Mucosa of descending colon (tissue), 3 donors: ENCODE measurements around the gene AOC3. TPM values are rescaled to one million over a fixed set of nuclear protein-coding genes. Genes with fewer than 3 reads are reported as not detected.

Experiments
- ATAC-seq: fragments of 200-7000 bp; cut with Tn5 transposase; one replicate; pipeline ENCODE4 v1.9.1; 2020; ENCODE audit warnings: mild to moderate bottlenecking, moderate library complexity
- DNase-seq, 3 donors: peaks; one replicate each; pipeline ENCODE4 v3.0.0-alpha.2; 2020
- H3K36me3 ChIP-seq: fragments of 200-600 bp; one replicate; pipeline ENCODE4 v1.8.0; 2021; ENCODE audit warnings: low read depth, mild to moderate bottlenecking
- H3K4me1 ChIP-seq: fragments of 200-600 bp; one replicate; pipeline ENCODE4 v1.8.0; 2021; ENCODE audit warnings: low read depth, mild to moderate bottlenecking
- H3K4me3 ChIP-seq: fragments of 200-600 bp; one replicate; pipeline ENCODE4 v1.8.0; 2021; ENCODE audit warnings: mild to moderate bottlenecking
- H3K9me3 ChIP-seq: fragments of 200-600 bp; one replicate; pipeline ENCODE4 v1.8.0; 2021; ENCODE audit warnings: mild to moderate bottlenecking
- CTCF ChIP-seq: fragments of 200-600 bp; IDR thresholded peaks from one replicate; pipeline ENCODE4 v1.8.0; 2022; ENCODE audit warnings: antibody characterized with exemption, mild to moderate bottlenecking
- intact Hi-C, 2 donors: fragments of 100-400 bp; cut with DNase I in 1 of 2; cut with micrococcal nuclease in 1 of 2; formaldehyde crosslinking; loops; one replicate each; pipeline versions ENCODE4 v1.11.0 to v1.11.1; 2022; cut with DNase I, micrococcal nuclease
- microRNA-seq: library from miRNA; unstranded; fragments of <30 nt; microRNA quantifications from one replicate; pipeline ENCODE4, GENCODE V29; 2019
- total RNA-seq, 3 donors: library from RNA; stranded (reverse); fragmentation: NEBNext Ultra II Directional in 2 of 3; extraction: Animal tissue kit (Norgen Biotek cat#: 25700) in 2 of 3; gene quantifications; one replicate each; pipeline versions ENCODE4 v1.2.1 to v1.2.4, GENCODE V29; 2021 to 2023
- donor health status: DM: no; HTN: no; CAD: no; lungs with moderate emphysema.
- donor health status: DM: no; HTN: no; CAD: no.
- donor health status: DM: no; HTN: yes; CAD: no.

Gene AOC3
- total RNA-seq, 3 donors from 2014 or later = 10.6 to 175 (median 25.4) TPM

GRCh38 chr17:42906772-42907446 lies 55.9 kb downstream of the AOC3 start:
- DNase-seq (no peak), ATAC-seq (no peak)
- no peaks in the 10 kb centered on the region for H3K9me3 ChIP-seq
- no peak for TF ChIP-seq CTCF
- no peaks in the 10 kb centered on the region for H3K36me3 ChIP-seq
- intact Hi-C loops = no loop called here
- no peak overlapping the region for H3K4me3 ChIP-seq
- no peaks in the 10 kb centered on the region for H3K4me1 ChIP-seq

Small RNAs within 50 kb of the gene (microRNA-seq; reads per million reads assigned to microRNA genes)
- 0.93 reads per million for gene MIR6781

Other genes starting within 250 kb of the AOC3 start
- gene RETREG3, start 241.8 kb upstream of the AOC3 start, total RNA-seq = 10 to 100 TPM; 56.4 to 72.2 (median 67.1) TPM
- 10 to 100 TPM; 17.2 to 42.6 (median 40.9) TPM for gene TUBG1, start 241.5 kb upstream of the AOC3 start, total RNA-seq
- 10 to 100 TPM in 1 of 3 donors, 1 to 10 TPM in 2; 1.8 to 24.9 (median 6.1) TPM for gene TUBG2, start 191.9 kb upstream of the AOC3 start, total RNA-seq
- 10 to 100 TPM in 2 of 3 donors, 1 to 10 TPM in 1; 4.3 to 27.5 (median 10.4) TPM for gene PLEKHH3, start 174.2 kb upstream of the AOC3 start, total RNA-seq
- 1 to 10 TPM in 2 of 3 donors, not detected in 1; 1.6 to 2.6 TPM for gene CCR10, start 169.4 kb upstream of the AOC3 start, total RNA-seq
- 10 to 100 TPM in 1 of 3 donors, 1 to 10 TPM in 2; 1.4 to 37.4 (median 7.1) TPM for gene CNTNAP1, start 168.7 kb upstream of the AOC3 start, total RNA-seq
- gene EZH1, start 106.2 kb upstream of the AOC3 start, total RNA-seq = 10 to 100 TPM; 23.8 to 53.7 (median 31.7) TPM
- gene RAMP2, start 90.0 kb upstream of the AOC3 start, total RNA-seq = 10 to 100 TPM in 2 of 3 donors, 1 to 10 TPM in 1; 5.7 to 17.2 (median 10.3) TPM
- 10 to 100 TPM; 45.6 to 85.6 (median 83.3) TPM for gene VPS25, start 77.8 kb upstream of the AOC3 start, total RNA-seq
- gene WNK4, start 70.6 kb upstream of the AOC3 start, total RNA-seq = 10 to 100 TPM; 17.5 to 55.8 (median 32.4) TPM
- 100 to 1,000 TPM in 2 of 3 donors, 10 to 100 TPM in 1; 92.7 to 151 (median 148) TPM for gene COA3, start 52.5 kb upstream of the AOC3 start, total RNA-seq
- gene CNTD1, start 52.3 kb upstream of the AOC3 start, total RNA-seq = 1 to 10 TPM in 2 of 3 donors, under 1 TPM in 1; 0.79 to 3.3 (median 1.2) TPM
- gene BECN1, start 26.9 kb upstream of the AOC3 start, total RNA-seq = 100 to 1,000 TPM; 130 to 142 (median 137) TPM
- gene PSME3, start 17.8 kb upstream of the AOC3 start, total RNA-seq = 100 to 1,000 TPM in 1 of 3 donors, 10 to 100 TPM in 2; 87.7 to 112 (median 91.8) TPM
- 1 to 10 TPM in 1 of 3 donors, under 1 TPM in 2; 0.92 to 2.1 (median 0.96) TPM for gene AOC2, start 6.6 kb upstream of the AOC3 start, total RNA-seq
- gene G6PC1, start 49.6 kb downstream of the AOC3 start, total RNA-seq = under 1 TPM in 1 of 3 donors, not detected in 2; 0.67 TPM
- 10 to 100 TPM; 25.9 to 30.7 (median 29.4) TPM for gene AARSD1, start 113.3 kb downstream of the AOC3 start, total RNA-seq
- gene PTGES3L, start 128.9 kb downstream of the AOC3 start, total RNA-seq = 1 to 10 TPM; 3.8 to 5.5 (median 4.4) TPM
- gene RUNDC1, start 129.4 kb downstream of the AOC3 start, total RNA-seq = 10 to 100 TPM; 22.2 to 27.0 (median 26.2) TPM
- gene RPL27, start 147.2 kb downstream of the AOC3 start, total RNA-seq = 100 to 1,000 TPM; 459 to 804 (median 648) TPM
- 10 to 100 TPM; 39.2 to 58.2 (median 39.3) TPM for gene IFI35, start 155.6 kb downstream of the AOC3 start, total RNA-seq
- gene VAT1, start 171.2 kb downstream of the AOC3 start, total RNA-seq = 100 to 1,000 TPM in 1 of 3 donors, 10 to 100 TPM in 2; 35.2 to 142 (median 48.7) TPM
- gene RND2, start 174.0 kb downstream of the AOC3 start, total RNA-seq = 1 to 10 TPM in 1 of 3 donors, under 1 TPM in 2; 0.09 to 7.2 (median 0.51) TPM